AG10803 (cell line): ENCODE measurements around the gene SLAMF7.
"Not testable (repeated sequence)": the region's sequence is repeated elsewhere in the genome, so short reads cannot be mapped to it uniquely, and the experiment has no call there.

Experiments
- DNase-seq: peaks from one replicate; pipeline ENCODE4 v3.0.0; 2010; ENCODE audit warnings: low read depth
- H3K4me3 ChIP-seq: 2 replicates; pipeline ENCODE4 v1.5.1; 2011; ENCODE audit warnings: mild to moderate bottlenecking, low read length, control low read depth
- TF ChIP-seq, protein P1 (sequence below): conservative IDR thresholded peaks from 2 replicates; pipeline ENCODE4 v1.5.1; 2011; ENCODE audit warnings: mild to moderate bottlenecking, low read length, control low read depth, inconsistent platforms

Gene SLAMF7, protein sequence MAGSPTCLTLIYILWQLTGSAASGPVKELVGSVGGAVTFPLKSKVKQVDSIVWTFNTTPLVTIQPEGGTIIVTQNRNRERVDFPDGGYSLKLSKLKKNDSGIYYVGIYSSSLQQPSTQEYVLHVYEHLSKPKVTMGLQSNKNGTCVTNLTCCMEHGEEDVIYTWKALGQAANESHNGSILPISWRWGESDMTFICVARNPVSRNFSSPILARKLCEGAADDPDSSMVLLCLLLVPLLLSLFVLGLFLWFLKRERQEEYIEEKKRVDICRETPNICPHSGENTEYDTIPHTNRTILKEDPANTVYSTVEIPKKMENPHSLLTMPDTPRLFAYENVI

GRCh38 chr1:160739098-160739511 is at the start of gene SLAMF7:
TSS of gene SLAMF7 (plus strand) at chr1:160739247. CDS start at chr1:160739302, 55 bp downstream.
- H3K4me3 ChIP-seq: no peak within 1 kb of the TSS
- DNase-seq: no peak
- TF ChIP-seq, protein P1, sequence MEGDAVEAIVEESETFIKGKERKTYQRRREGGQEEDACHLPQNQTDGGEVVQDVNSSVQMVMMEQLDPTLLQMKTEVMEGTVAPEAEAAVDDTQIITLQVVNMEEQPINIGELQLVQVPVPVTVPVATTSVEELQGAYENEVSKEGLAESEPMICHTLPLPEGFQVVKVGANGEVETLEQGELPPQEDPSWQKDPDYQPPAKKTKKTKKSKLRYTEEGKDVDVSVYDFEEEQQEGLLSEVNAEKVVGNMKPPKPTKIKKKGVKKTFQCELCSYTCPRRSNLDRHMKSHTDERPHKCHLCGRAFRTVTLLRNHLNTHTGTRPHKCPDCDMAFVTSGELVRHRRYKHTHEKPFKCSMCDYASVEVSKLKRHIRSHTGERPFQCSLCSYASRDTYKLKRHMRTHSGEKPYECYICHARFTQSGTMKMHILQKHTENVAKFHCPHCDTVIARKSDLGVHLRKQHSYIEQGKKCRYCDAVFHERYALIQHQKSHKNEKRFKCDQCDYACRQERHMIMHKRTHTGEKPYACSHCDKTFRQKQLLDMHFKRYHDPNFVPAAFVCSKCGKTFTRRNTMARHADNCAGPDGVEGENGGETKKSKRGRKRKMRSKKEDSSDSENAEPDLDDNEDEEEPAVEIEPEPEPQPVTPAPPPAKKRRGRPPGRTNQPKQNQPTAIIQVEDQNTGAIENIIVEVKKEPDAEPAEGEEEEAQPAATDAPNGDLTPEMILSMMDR: no peak

DNA sequence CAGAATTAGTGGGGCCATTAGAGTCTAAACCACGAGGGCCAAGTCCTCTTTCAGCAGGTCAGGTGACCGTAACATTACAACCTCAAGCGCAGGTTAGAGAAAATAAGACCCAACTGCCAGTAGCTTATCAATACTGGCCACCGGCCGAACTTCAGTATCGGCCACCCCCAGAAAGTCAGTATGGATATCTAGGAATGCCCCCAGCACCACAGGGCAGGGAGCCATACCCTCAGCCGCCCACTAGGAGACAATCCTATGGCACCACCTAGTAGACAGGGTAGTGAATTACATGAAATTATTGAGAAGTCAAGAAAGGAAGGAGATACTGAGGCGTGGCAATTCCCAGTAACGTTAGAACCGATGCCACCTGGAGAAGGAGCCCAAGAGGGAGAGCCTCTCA is 46.7 kb upstream of the SLAMF7 start:
- not testable (repeated sequence) for DNase-seq, H3K4me3 ChIP-seq

DNA sequence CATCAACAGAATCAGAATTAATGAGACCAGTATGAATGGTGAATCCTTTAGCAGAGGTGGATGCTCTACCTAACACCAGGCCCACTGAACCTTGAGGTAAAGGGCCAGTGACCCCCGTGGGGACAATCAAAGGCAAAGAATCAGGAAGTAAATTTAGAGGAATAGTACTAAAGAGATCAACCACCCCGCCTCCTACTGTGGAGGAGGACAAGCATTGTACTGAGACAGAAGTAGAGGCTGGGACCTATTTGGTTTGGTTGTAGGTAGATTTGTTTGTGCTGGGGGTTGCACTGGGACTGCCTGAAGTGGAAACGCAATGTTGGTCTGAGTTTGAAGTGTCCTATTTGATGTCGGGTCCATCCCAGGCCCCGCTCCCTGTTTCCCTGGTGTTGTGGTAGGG is 36.9 kb upstream of the SLAMF7 start:
- no peak for DNase-seq
- TF ChIP-seq, protein P1: no peak
- H3K4me3 ChIP-seq: no peak overlapping the region

DNA sequence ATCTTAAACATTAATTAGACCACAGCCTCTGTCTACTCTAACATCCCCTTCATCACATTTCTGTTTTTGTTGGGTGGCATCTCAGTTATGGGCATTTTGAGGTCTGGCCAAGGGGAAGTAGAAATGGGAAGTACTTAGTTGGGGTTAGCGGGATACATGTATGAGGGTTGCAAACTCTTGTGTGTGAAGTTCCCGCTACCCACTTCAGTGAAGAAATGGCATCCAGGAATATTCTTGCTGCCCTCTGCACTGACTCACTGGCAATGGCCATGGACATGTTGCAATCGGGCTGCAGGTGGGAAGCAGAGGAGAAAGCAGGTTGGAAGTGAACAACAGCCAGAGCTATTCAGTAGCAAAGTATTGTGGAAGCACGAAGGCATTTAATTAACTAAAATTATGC is 34.8 kb upstream of the SLAMF7 start:
- no peak overlapping the region for H3K4me3 ChIP-seq
- no peak for DNase-seq
- TF ChIP-seq, protein P1: no peak

GRCh38 chr1:160705212-160705621 is 33.8 kb upstream of the SLAMF7 start:
- DNase-seq, H3K4me3 ChIP-seq: not testable (repeated sequence)

GRCh38 chr1:160705742-160706141 is 33.3 kb upstream of the SLAMF7 start:
- no peak for DNase-seq
- no peak overlapping the region for H3K4me3 ChIP-seq
- TF ChIP-seq, protein P1: no peak

- no peak overlapping the region for H3K4me3 ChIP-seq
These were observed 32.4 kb upstream of the SLAMF7 start for GRCh38 chr1:160706526-160707235.

More at GRCh38 chr1:160706526-160707235, 32.4 kb upstream of the SLAMF7 start:
- TF ChIP-seq, protein P1: no peak
- DNase-seq: no peak
